Spleen (tissue), 11 donors: ENCODE results near the gene SLC22A4. TPM values are rescaled to one million over a fixed set of nuclear protein-coding genes. Genes with fewer than 3 reads are reported as not detected.

Source experiments
- DNase-seq: peaks from one replicate; pipeline ENCODE4 v3.0.0-alpha.2; 2020
- H3K27ac ChIP-seq, 8 donors: fragments of 200-600 bp; sonication (generic) in 7 of 8; 1 replicate in 4 of 8; 2 replicates in 4 of 8; pipeline versions ENCODE4 v1.5.0 to v1.8.0; 2016 to 2021; ENCODE audit warnings: inconsistent platforms in 4 of 8, mild to moderate bottlenecking in 4 of 8, moderate library complexity in 1 of 8
- H3K27me3 ChIP-seq, 7 donors: fragments of 200-600 bp; sonication (generic) in 6 of 7; replicated peaks in 1 of 7; 1 replicate in 4 of 7; 2 replicates in 3 of 7; pipeline versions ENCODE4 v1.5.0 to v1.8.0; 2016 to 2021; ENCODE audit warnings: inconsistent platforms in 3 of 7, mild to moderate bottlenecking in 1 of 7
- H3K36me3 ChIP-seq, 6 donors: fragments of 200-600 bp; sonication (generic) in 5 of 6; 1 replicate in 4 of 6; 2 replicates in 2 of 6; pipeline versions ENCODE4 v1.5.0 to v1.8.0; 2016 to 2021; ENCODE audit warnings: inconsistent platforms in 2 of 6
- H3K4me1 ChIP-seq, 6 donors: fragments of 200-600 bp; sonication (generic) in 5 of 6; 1 replicate in 3 of 6; 2 replicates in 3 of 6; pipeline versions ENCODE4 v1.5.0 to v1.8.0; 2016 to 2021; ENCODE audit warnings: inconsistent platforms in 3 of 6
- H3K4me3 ChIP-seq, 8 donors: fragments of 200-600 bp; sonication (generic) in 7 of 8; 1 replicate in 4 of 8; 2 replicates in 4 of 8; pipeline versions ENCODE4 v1.5.0 to v1.8.0; 2016 to 2021; ENCODE audit warnings: inconsistent platforms in 4 of 8, mild to moderate bottlenecking in 4 of 8, moderate library complexity in 2 of 8
- H3K9me3 ChIP-seq, 8 donors: fragments of 200-600 bp; sonication (generic) in 7 of 8; 1 replicate in 4 of 8; 2 replicates in 4 of 8; pipeline versions ENCODE4 v1.5.0 to v1.8.0; 2016 to 2021; ENCODE audit warnings: inconsistent platforms in 4 of 8
- POLR2A ChIP-seq, 3 donors: fragments of 450-650 bp; IDR thresholded peaks; one replicate each; pipeline ENCODE4 v1.5.1; 2017; ENCODE audit warnings: antibody characterized with exemption in 3 of 3, mild to moderate bottlenecking in 1 of 3
- POLR2AphosphoS5 ChIP-seq, 3 donors: sonication (generic); formaldehyde crosslinking; IDR thresholded peaks; one replicate each; pipeline ENCODE4 v1.5.1; 2017; ENCODE audit warnings: antibody characterized with exemption in 3 of 3
- WGBS, 5 donors: extraction: QIAGEN DNeasy Blood & Tissue Kit in 3 of 5; methylation state at CpG; one replicate each; pipeline versions ENCODE4 v1.1.5 to v1.1.7; 2013 to 2018; 5-methylcytosine and 5-hydroxymethylcytosine counted together
- intact Hi-C: fragments of 100-400 bp; cut with DNase I; formaldehyde crosslinking; loops from one replicate; pipeline ENCODE4 v1.15.0; 2023; ENCODE audit warnings: low total_unique reads
- polyA plus RNA-seq, 3 donors: library from polyadenylated mRNA; stranded (reverse); fragments of 200-250 nt; gene quantifications; one replicate each; pipeline ENCODE4 v1.2.1, GENCODE V29; 2013
- total RNA-seq, 7 donors: library from RNA; depleted of rRNA in 3 of 7; stranded (reverse); fragments of >200 nt in 3 of 7; fragmentation: NEBNext Ultra II Directional in 4 of 7; extraction: Animal tissue kit (Norgen Biotek cat#: 25700) in 4 of 7; gene quantifications; one replicate each; pipeline versions ENCODE4 v1.1.0 to v1.2.1, GENCODE V29; 2016 to 2021
- TF ChIP-seq, protein P1 (sequence below), 11 experiments: fragments of 200-600 bp in 7 of 11; fragments of 450-650 bp in 4 of 11; sonication (generic) in 4 of 11; IDR thresholded peaks in 8 of 11; conservative IDR thresholded peaks in 3 of 11; 1 replicate in 7 of 11; 2 replicates in 4 of 11; pipeline versions ENCODE4 v1.4.0 to v1.8.0; 2016 to 2021; ENCODE audit warnings: antibody characterized with exemption in 11 of 11, inconsistent platforms in 4 of 11, mild to moderate bottlenecking in 1 of 11
- donor health status: healthy with polysubstance abuse.
- donor health status: DM: no; HTN: no; CAD: no; lungs with moderate emphysema.
- donor health status: DM: no; HTN: no; CAD: no.
- donor health status: Bipolar disorder and iron deficiency.
- donor health status: healthy.
- donor health status: DM: no; HTN: no; CAD: no.
- donor health status: DM: yes; HTN: yes; CAD: no.

The SLC22A4 gene
- total and polyA plus RNA-seq, 10 donors = 0.47 to 25.1 (median 8.5) TPM

DNA sequence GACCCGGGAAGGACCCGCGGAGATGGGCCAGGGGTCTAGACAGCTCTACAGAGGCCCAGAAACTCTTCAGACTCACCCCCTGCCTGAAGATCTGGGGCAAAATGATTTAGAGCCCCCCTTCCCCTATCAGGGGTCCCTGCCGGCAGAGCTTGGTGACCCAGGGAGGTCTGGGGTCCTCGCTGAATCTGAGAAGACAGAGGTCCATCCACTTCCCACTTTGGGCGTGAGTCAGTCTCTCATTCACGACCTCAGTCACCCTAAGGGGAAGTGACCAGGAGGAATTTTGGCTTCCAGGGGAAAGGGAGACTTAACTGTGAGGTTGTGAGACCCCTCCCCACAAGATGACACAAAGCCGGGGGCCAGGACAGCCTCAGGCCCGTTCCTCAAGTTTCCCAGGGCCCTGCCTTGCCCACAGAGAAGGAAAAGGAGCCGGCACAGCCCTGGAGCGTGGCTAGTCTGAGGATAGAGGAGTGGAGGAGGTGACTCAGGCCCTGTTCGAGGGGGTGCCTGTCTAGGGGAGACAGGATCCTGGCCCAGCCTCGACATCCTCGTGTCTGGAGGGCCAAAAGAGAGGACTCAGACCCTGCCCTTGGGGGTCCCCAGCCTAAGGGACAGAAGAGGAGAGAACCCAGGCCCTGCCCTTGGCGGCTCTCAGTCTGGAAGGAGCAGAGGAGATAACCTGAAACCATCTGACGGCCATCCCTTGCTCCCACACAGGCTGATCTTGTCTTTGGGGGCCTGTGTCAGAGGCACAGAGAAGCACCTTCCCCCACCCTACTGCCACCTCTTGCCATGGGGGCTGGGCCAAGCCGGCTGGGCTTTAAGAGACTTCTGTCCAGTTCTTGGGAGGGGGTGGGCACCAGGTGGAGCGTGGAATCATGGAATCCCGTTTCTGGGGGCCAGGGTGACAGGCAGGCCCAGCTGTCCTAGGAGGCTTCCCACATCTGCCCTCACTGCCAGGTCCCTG lies 35.8 kb upstream of the SLC22A4 start:
- WGBS, 5 donors = 63 to 85% (median 70%) methylated on average over 14 to 19 of the region's 19 CpGs

DNA sequence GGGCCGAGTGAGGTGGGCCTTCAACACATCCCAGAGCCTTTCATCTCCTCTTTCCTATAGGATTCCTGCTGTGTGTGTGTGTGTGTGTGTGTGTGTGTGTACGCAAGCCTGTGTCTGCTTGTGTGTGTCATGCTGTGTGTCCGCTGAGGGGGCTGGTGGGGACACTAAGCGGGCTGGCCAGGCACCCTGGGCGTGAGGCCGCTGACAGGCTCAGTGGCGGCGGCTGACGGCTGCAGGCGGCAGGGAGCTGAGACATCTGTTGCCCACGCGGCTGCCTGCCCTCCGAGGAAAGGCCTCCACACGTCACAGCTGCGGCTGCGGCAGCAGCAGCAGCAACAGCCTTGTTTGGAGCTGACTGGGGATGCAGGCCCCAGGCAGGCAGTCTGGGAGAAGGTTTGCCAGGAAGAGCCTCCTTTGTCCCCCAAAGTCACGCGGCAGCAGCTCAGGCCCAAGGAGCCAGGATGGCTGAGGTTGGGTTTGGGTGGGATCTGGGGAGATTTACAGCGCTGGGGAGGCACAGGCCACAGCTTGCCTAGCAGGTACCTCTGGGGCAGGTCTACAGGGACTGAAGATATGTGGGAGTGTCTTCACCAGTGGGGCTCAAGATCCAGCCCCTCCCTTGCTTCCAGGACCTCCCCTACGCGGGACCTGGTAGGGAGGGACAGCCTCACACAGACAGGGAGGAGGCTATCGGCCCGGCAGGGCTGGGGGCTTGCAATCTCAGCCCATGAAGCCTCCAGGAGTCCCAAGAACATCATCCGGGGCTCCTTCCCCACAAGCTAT lies 34.9 kb upstream of the SLC22A4 start:
- no peaks in the 10 kb centered on the region for H3K9me3 ChIP-seq

More for the DNA sequence above, 35.8 kb upstream of the SLC22A4 start:
- H3K36me3 ChIP-seq = no peaks in the 10 kb centered on the region
- intact Hi-C loops = no loop called here
- peak; percentile 65 for DNase-seq
- peaks cover 0 to 26% (median 14%) of the 10 kb centered on the region in 7 donors for H3K27me3 ChIP-seq
- H3K9me3 ChIP-seq = no peaks in the 10 kb centered on the region
- peak overlapping the region in 7 of 8 donors; percentile 60 to 77 (median 74) for H3K27ac ChIP-seq
- TF ChIP-seq, protein P1, sequence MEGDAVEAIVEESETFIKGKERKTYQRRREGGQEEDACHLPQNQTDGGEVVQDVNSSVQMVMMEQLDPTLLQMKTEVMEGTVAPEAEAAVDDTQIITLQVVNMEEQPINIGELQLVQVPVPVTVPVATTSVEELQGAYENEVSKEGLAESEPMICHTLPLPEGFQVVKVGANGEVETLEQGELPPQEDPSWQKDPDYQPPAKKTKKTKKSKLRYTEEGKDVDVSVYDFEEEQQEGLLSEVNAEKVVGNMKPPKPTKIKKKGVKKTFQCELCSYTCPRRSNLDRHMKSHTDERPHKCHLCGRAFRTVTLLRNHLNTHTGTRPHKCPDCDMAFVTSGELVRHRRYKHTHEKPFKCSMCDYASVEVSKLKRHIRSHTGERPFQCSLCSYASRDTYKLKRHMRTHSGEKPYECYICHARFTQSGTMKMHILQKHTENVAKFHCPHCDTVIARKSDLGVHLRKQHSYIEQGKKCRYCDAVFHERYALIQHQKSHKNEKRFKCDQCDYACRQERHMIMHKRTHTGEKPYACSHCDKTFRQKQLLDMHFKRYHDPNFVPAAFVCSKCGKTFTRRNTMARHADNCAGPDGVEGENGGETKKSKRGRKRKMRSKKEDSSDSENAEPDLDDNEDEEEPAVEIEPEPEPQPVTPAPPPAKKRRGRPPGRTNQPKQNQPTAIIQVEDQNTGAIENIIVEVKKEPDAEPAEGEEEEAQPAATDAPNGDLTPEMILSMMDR (IDR thresholded peaks at IDR 0.05 in 8 of 11, conservative IDR thresholded peaks at IDR 0.05 in 3 of 11) = no peak
- no peak for TF ChIP-seq POLR2A (IDR thresholded peaks at IDR 0.05)
- peaks cover 0 to 29% (median 11%) of the 10 kb centered on the region in 6 donors for H3K4me1 ChIP-seq
- H3K4me3 ChIP-seq = peak overlapping the region in 6 of 8 donors; percentile 17 to 63 (median 30)

DNA sequence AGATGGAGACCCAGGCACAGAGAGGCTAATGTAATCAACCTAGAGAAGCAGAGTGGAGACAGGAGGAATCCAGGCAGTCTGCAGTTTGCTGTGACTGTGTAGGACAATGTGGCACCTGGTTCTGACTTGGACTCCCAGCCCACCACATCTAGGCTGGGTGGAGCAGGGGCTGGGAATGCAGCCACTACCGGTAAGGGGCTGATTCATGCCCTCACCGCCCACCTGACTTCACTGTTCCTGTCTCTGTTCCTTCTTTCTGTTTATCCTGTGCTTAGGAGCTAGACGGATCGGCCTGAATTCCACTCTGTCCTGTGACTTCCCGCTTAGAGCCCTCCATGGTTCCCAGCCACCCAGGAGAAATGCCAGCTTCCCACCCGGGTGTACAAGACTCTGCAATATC lies 34.1 kb upstream of the SLC22A4 start:
- Histone ChIP-seq H3K36me3 (no peaks in the 10 kb centered on the region), H3K27ac (peak overlapping the region in 4 of 8 donors; percentile 43 to 77 (median 76)), H3K4me3 (no peak overlapping the region), H3K9me3 (no peaks in the 10 kb centered on the region), H3K4me1 (peaks cover 0 to 37% (median 16%) of the 10 kb centered on the region in 6 donors), H3K27me3 (peaks cover 0 to 26% (median 14%) of the 10 kb centered on the region in 7 donors)
- peak; percentile 43 for DNase-seq
- TF ChIP-seq POLR2A (IDR thresholded peaks at IDR 0.05) (no peak), POLR2AphosphoS5 (IDR thresholded peaks at IDR 0.05) (no peak)
- intact Hi-C loops = no loop called here
- WGBS, 5 donors = 52 to 78% (median 64%) methylated on average over 6 of the region's 6 CpGs

More for the DNA sequence above, 34.9 kb upstream of the SLC22A4 start:
- 82 to 88% (median 85%) methylated on average over 15 to 24 of the region's 24 CpGs for WGBS, 5 donors
- Histone ChIP-seq H3K4me1 (peaks cover 0 to 29% (median 15%) of the 10 kb centered on the region in 6 donors), H3K27ac (peak overlapping the region in 5 of 8 donors; percentile 43 to 77 (median 75)), H3K36me3 (no peaks in the 10 kb centered on the region), H3K27me3 (peaks cover 0 to 26% (median 14%) of the 10 kb centered on the region in 7 donors), H3K4me3 (no peak overlapping the region)
- peak; percentile 73 for DNase-seq
- TF ChIP-seq POLR2AphosphoS5 (IDR thresholded peaks at IDR 0.05) (peak; percentile 37 to 72 (median 67)), POLR2A (IDR thresholded peaks at IDR 0.05) (no peak)
- TF ChIP-seq, protein P1 (IDR thresholded peaks at IDR 0.05 in 8 of 11, conservative IDR thresholded peaks at IDR 0.05 in 3 of 11) = no peak
- intact Hi-C loops = no loop called here

DNA sequence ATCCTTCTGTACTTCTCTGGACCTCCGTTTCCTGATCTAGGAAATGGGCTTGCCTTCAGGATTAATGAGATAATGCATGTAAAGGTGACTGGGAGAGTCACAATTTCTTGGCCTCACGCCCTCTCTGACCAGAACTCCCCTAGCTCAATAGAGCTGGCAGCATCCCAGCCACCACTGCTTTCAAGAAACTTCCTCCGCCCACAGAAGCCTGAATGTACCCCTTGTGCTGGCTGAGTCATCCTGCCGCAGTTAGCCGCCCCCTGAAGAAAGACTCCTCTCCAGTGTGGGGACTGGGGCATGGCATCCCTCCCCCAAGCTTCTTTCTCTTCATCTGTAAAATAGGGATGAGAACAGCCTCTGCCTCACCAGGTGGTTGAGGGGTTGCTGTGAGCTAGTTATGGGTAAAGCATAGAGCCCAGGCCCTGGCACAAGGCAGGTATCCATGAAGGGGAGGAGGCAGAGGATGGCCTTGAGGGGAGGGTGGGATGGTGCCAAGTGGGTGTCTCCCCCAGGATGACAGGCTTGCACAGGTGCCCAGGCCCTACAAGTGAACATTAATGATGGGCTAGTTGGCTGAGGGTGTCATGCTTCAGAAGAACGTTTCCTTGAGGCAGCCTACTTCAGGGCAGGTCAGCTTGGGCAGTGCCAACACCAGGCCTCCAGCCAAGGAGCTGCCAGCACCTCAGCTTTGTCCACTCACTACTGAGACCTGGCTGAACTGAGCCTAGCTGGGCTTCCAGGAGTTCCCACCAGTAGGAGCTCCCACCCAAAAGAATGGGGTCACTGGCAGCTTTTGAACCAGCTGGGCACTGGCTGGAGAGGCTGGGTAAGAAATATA lies 33.3 kb upstream of the SLC22A4 start:
- peak; percentile 46 for DNase-seq
- Histone ChIP-seq H3K27ac (peak overlapping the region in 1 of 8 donors; percentile 8), H3K36me3 (no peaks in the 10 kb centered on the region), H3K4me3 (no peak overlapping the region), H3K27me3 (peaks cover 0 to 26% (median 14%) of the 10 kb centered on the region in 7 donors), H3K4me1 (peaks cover 3 to 44% (median 23%) of the 10 kb centered on the region in 6 donors), H3K9me3 (no peaks in the 10 kb centered on the region)
- intact Hi-C loops = no loop called here
- 23 to 46% (median 37%) methylated on average over 5 to 6 of the region's 6 CpGs for WGBS, 5 donors
- TF ChIP-seq, protein P1 (IDR thresholded peaks at IDR 0.05 in 8 of 11, conservative IDR thresholded peaks at IDR 0.05 in 3 of 11) = no peak
- no peak for TF ChIP-seq POLR2A (IDR thresholded peaks at IDR 0.05)
- TF ChIP-seq POLR2AphosphoS5 (IDR thresholded peaks at IDR 0.05) = no peak
